ENCODE results near the gene MPZL1.

Gene MPZL1

DNA sequence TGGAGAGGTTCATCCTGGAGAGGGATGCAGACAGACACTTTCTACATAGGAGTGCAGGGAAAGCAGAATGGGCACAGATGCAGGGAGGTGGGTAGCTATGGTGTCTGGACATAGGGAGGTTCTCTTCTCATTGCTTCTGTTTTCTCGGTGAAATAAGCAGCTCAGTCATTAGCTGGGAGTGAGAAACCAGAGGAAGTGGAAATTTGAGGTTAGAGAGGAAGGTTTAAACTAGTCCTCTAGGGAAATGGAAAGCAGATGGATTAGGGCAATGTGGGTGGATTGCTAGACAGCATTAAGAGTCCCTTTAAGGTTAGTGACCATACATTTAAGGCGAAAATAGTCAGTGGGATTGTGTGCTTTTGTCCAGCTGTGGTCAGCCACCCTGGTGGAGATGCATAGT lies 39.6 kb downstream of the MPZL1 start:
- Histone ChIP-seq H3K27ac (ENCODE audit: low read length) (no peak overlapping the region), H3K4me1 (ENCODE audit: insufficient read depth, low read length) (peaks cover 5% of the 10 kb centered on the region; the same call in 1 of the 2 replicates)

GRCh38 chr1:167762061-167762746 lies 40.4 kb downstream of the MPZL1 start:
- Histone ChIP-seq H3K27ac (ENCODE audit: low read length) (no peak overlapping the region), H3K4me3 (ENCODE audit: low read length) (no peak overlapping the region), H3K9me3 (ENCODE audit: insufficient read depth, low read depth, low read length) (no peaks in the 10 kb centered on the region), H3K36me3 (ENCODE audit: insufficient read depth, low read depth, low read length) (peaks cover 14% of the 10 kb centered on the region; the same call in 1 of the 2 replicates), H3K4me1 (ENCODE audit: insufficient read depth, low read length) (peaks cover 5% of the 10 kb centered on the region; the same call in 1 of the 2 replicates), H3K27me3 (ENCODE audit: insufficient read depth, low read length) (peaks cover under 1% of the 10 kb centered on the region; the same call in 1 of the 2 replicates), H3K9ac (ENCODE audit: low read depth, low read length) (no peak overlapping the region)

More for the DNA sequence above, 39.6 kb downstream of the MPZL1 start:
- no peak overlapping the region for H3K9ac ChIP-seq (ENCODE audit: low read depth, low read length)
- H3K4me3 ChIP-seq (ENCODE audit: low read length) = no peak overlapping the region
- H3K27me3 ChIP-seq (ENCODE audit: insufficient read depth, low read length) = no peaks in the 10 kb centered on the region; the same call in 1 of the 2 replicates
- H3K36me3 ChIP-seq (ENCODE audit: insufficient read depth, low read depth, low read length) = peaks cover 6% of the 10 kb centered on the region; the same call in 1 of the 2 replicates
- H3K9me3 ChIP-seq (ENCODE audit: insufficient read depth, low read depth, low read length) = no peaks in the 10 kb centered on the region

DNA sequence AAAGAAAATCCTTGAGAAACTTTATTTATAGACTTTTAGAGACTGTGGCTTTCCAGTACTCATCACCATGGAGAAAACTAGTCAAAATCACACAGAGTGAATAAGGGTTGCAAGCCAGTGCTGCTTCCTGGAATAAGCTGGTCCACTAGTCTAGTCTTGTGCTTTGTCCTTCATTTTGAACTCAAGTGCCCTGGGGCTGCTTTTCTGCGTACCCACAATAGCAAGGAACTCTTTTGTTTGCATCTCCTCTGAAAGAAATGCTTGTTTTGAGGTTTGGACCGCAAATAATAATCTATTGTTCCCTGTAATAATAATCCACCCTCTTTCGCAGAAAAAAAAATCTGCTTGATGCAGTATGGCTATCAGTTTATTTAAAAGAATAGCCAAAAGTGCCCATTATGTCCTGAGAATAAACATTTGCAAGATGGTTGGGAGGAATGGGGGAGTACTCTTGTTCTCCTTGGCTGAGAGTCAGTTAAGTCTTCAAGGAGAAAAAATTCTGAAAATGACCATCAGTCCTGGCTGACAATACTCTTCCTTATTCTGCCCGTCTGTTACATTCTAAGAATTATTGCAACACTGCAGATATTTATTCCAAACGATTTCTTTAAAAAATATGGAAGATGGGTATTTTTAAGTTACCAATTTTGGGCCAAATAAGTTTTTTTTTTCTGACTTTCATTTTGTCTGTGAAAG lies 41.9 kb downstream of the MPZL1 start:
- Histone ChIP-seq H3K4me3 (ENCODE audit: low read length) (no peak overlapping the region), H3K9me3 (ENCODE audit: insufficient read depth, low read depth, low read length) (no peaks in the 10 kb centered on the region), H3K36me3 (ENCODE audit: insufficient read depth, low read depth, low read length) (peaks cover 24% of the 10 kb centered on the region), H3K4me1 (ENCODE audit: insufficient read depth, low read length) (peaks cover 5% of the 10 kb centered on the region; the same call in 1 of the 2 replicates), H3K27me3 (ENCODE audit: insufficient read depth, low read length) (peaks cover 15% of the 10 kb centered on the region), H3K27ac (ENCODE audit: low read length) (no peak overlapping the region), H3K9ac (ENCODE audit: low read depth, low read length) (no peak overlapping the region)

- Histone ChIP-seq H3K36me3 (ENCODE audit: insufficient read depth, low read depth, low read length) (peaks cover 34% of the 10 kb centered on the region), H3K4me3 (ENCODE audit: low read length) (no peak overlapping the region), H3K9ac (ENCODE audit: low read depth, low read length) (no peak overlapping the region), H3K4me1 (ENCODE audit: insufficient read depth, low read length) (no peaks in the 10 kb centered on the region), H3K27ac (ENCODE audit: low read length) (no peak overlapping the region), H3K27me3 (ENCODE audit: insufficient read depth, low read length) (peaks cover 25% of the 10 kb centered on the region), H3K9me3 (ENCODE audit: insufficient read depth, low read depth, low read length) (no peaks in the 10 kb centered on the region)
These were observed 42.9 kb downstream of the MPZL1 start for GRCh38 chr1:167764458-167765330.

- Histone ChIP-seq H3K9ac (ENCODE audit: low read depth, low read length) (no peak overlapping the region), H3K4me3 (ENCODE audit: low read length) (no peak overlapping the region), H3K9me3 (ENCODE audit: insufficient read depth, low read depth, low read length) (no peaks in the 10 kb centered on the region), H3K4me1 (ENCODE audit: insufficient read depth, low read length) (peaks cover 4% of the 10 kb centered on the region; the same call in 1 of the 2 replicates), H3K27ac (ENCODE audit: low read length) (no peak overlapping the region), H3K36me3 (ENCODE audit: insufficient read depth, low read depth, low read length) (peaks cover 42% of the 10 kb centered on the region), H3K27me3 (ENCODE audit: insufficient read depth, low read length) (peaks cover 28% of the 10 kb centered on the region)
These were observed 43.7 kb downstream of the MPZL1 start for GRCh38 chr1:167765496-167765895.

GRCh38 chr1:167766538-167766937 lies 44.8 kb downstream of the MPZL1 start:
- Histone ChIP-seq H3K9me3 (ENCODE audit: insufficient read depth, low read depth, low read length) (no peaks in the 10 kb centered on the region), H3K9ac (ENCODE audit: low read depth, low read length) (no peak overlapping the region), H3K27ac (ENCODE audit: low read length) (no peak overlapping the region), H3K4me1 (ENCODE audit: insufficient read depth, low read length) (peaks cover 4% of the 10 kb centered on the region; the same call in 1 of the 2 replicates), H3K27me3 (ENCODE audit: insufficient read depth, low read length) (peaks cover 28% of the 10 kb centered on the region), H3K4me3 (ENCODE audit: low read length) (no peak overlapping the region), H3K36me3 (ENCODE audit: insufficient read depth, low read depth, low read length) (peaks cover 44% of the 10 kb centered on the region)

- H3K36me3 ChIP-seq (ENCODE audit: insufficient read depth, low read depth, low read length) = peaks cover 52% of the 10 kb centered on the region
- no peaks in the 10 kb centered on the region for H3K9me3 ChIP-seq (ENCODE audit: insufficient read depth, low read depth, low read length)
- peaks cover 28% of the 10 kb centered on the region for H3K27me3 ChIP-seq (ENCODE audit: insufficient read depth, low read length)
- no peak overlapping the region for H3K27ac ChIP-seq (ENCODE audit: low read length)
- peaks cover 4% of the 10 kb centered on the region; the same call in 1 of the 2 replicates for H3K4me1 ChIP-seq (ENCODE audit: insufficient read depth, low read length)
- H3K9ac ChIP-seq (ENCODE audit: low read depth, low read length) = no peak overlapping the region
- no peak overlapping the region for H3K4me3 ChIP-seq (ENCODE audit: low read length)
These were observed 46.0 kb downstream of the MPZL1 start for GRCh38 chr1:167767761-167768160.

DNA sequence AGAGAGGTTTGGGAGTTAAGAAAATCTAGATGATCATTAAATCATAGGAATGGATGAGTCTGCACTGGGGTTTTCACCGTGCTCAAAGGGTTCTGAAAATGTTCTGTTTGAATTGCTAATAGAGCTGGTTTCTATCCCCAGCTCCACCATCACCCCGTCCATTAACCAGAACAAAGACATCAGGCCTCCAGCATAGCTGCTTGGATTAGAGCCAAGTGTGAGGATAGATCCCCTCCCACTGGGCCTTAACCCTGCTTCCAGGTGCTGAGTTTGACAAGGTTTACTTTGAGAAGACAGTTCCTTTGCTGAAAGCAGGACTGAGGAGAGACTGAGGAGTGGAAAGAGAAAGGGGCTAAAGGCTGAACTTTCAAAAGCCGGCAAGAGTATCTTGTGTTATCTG lies 48.3 kb downstream of the MPZL1 start:
- peaks cover 28% of the 10 kb centered on the region for H3K27me3 ChIP-seq (ENCODE audit: insufficient read depth, low read length)
- H3K9me3 ChIP-seq (ENCODE audit: insufficient read depth, low read depth, low read length) = no peaks in the 10 kb centered on the region
- H3K27ac ChIP-seq (ENCODE audit: low read length) = no peak overlapping the region
- H3K36me3 ChIP-seq (ENCODE audit: insufficient read depth, low read depth, low read length) = peaks cover 75% of the 10 kb centered on the region
- H3K4me3 ChIP-seq (ENCODE audit: low read length) = no peak overlapping the region
- H3K9ac ChIP-seq (ENCODE audit: low read depth, low read length) = no peak overlapping the region
- peaks cover 4% of the 10 kb centered on the region; the same call in 1 of the 2 replicates for H3K4me1 ChIP-seq (ENCODE audit: insufficient read depth, low read length)

DNA sequence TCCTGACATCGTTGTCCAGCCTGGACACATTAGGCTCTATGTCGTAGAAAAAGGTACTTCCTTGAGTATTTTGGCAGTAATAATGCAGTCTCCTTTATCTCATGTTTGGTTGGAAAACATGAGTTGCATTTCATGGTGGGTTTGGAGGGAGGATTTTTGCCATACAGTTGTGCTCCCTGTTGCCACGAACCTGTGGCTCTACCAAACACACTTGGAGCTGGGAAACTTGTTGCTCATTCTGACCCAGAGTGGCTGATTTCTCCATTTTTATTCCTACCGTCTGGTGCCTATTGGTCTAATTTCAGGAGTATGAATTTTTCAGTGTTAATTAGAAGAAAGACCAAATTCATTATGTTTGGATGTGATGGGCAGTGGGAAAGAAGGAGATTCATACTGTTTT lies 50.7 kb downstream of the MPZL1 start:
- no peaks in the 10 kb centered on the region for H3K9me3 ChIP-seq (ENCODE audit: insufficient read depth, low read depth, low read length)
- H3K27me3 ChIP-seq (ENCODE audit: insufficient read depth, low read length) = peaks cover 26% of the 10 kb centered on the region
- no peak overlapping the region for H3K9ac ChIP-seq (ENCODE audit: low read depth, low read length)
- no peak overlapping the region for H3K4me3 ChIP-seq (ENCODE audit: low read length)
- peaks cover 4% of the 10 kb centered on the region; the same call in 1 of the 2 replicates for H3K4me1 ChIP-seq (ENCODE audit: insufficient read depth, low read length)
- peaks cover 80% of the 10 kb centered on the region for H3K36me3 ChIP-seq (ENCODE audit: insufficient read depth, low read depth, low read length)
- no peak overlapping the region for H3K27ac ChIP-seq (ENCODE audit: low read length)

GRCh38 chr1:167773516-167773915 lies 51.7 kb downstream of the MPZL1 start:
- Histone ChIP-seq H3K4me1 (ENCODE audit: insufficient read depth, low read length) (peaks cover 4% of the 10 kb centered on the region; the same call in 1 of the 2 replicates), H3K9me3 (ENCODE audit: insufficient read depth, low read depth, low read length) (no peaks in the 10 kb centered on the region), H3K9ac (ENCODE audit: low read depth, low read length) (no peak overlapping the region), H3K36me3 (ENCODE audit: insufficient read depth, low read depth, low read length) (peaks cover 78% of the 10 kb centered on the region), H3K27ac (ENCODE audit: low read length) (no peak overlapping the region), H3K4me3 (ENCODE audit: low read length) (no peak overlapping the region), H3K27me3 (ENCODE audit: insufficient read depth, low read length) (peaks cover 15% of the 10 kb centered on the region)

GRCh38 chr1:167774710-167775109 lies 52.9 kb downstream of the MPZL1 start:
- Histone ChIP-seq H3K36me3 (ENCODE audit: insufficient read depth, low read depth, low read length) (peaks cover 72% of the 10 kb centered on the region), H3K27me3 (ENCODE audit: insufficient read depth, low read length) (peaks cover 3% of the 10 kb centered on the region), H3K4me3 (ENCODE audit: low read length) (no peak overlapping the region), H3K9me3 (ENCODE audit: insufficient read depth, low read depth, low read length) (no peaks in the 10 kb centered on the region), H3K9ac (ENCODE audit: low read depth, low read length) (no peak overlapping the region), H3K27ac (ENCODE audit: low read length) (no peak overlapping the region), H3K4me1 (ENCODE audit: insufficient read depth, low read length) (peaks cover 4% of the 10 kb centered on the region; the same call in 1 of the 2 replicates)

All from iPS-20b (cell line).